Kidney epithelial cell (primary cell): Measurements from ENCODE around the gene DSCAML1. TPM values are rescaled to one million over a fixed set of nuclear protein-coding genes. Genes with fewer than 3 reads are reported as not detected.

Source experiments
- DNase-seq: peaks from one replicate; pipeline ENCODE4 v3.0.0-alpha.2; 2010; ENCODE audit warnings: low read depth
- H3K27me3 ChIP-seq: 2 replicates; pipeline ENCODE4 v1.6.0; 2011; ENCODE audit warnings: low read length; ENCODE audit not compliant: control insufficient read depth, insufficient read depth
- H3K36me3 ChIP-seq: 2 replicates; pipeline ENCODE4 v1.5.1; 2011; ENCODE audit warnings: low read length; ENCODE audit not compliant: control insufficient read depth, insufficient read depth
- H3K4me3 ChIP-seq: 2 replicates; pipeline ENCODE4 v1.5.1; 2011; ENCODE audit warnings: low read depth, mild to moderate bottlenecking, control low read depth, low read length
- CTCF ChIP-seq: IDR thresholded peaks from 2 replicates; pipeline ENCODE4 v1.5.1; 2011; ENCODE audit warnings: mild to moderate bottlenecking, moderate library complexity, low read length, control low read depth, inconsistent platforms; ENCODE audit not compliant: insufficient read depth, poor library complexity, severe bottlenecking
- total RNA-seq: library from RNA; depleted of rRNA; stranded (reverse); fragments of >200 nt; gene quantifications from 2 replicates; pipeline ENCODE4 v1.2.3, GENCODE V29; 2015

DSCAML1 gene
- total RNA-seq, 1 donor from 2014 or later: 3.1 TPM

- no peak for DNase-seq
- TF ChIP-seq CTCF: no peak
- Histone ChIP-seq H3K27me3 (peaks cover 17% of the 10 kb centered on the region), H3K36me3 (no peaks in the 10 kb centered on the region), H3K4me3 (no peak overlapping the region)
Measured at GRCh38 chr11:117601006-117601708, 195.9 kb downstream of the DSCAML1 start.

- Histone ChIP-seq H3K36me3 (no peaks in the 10 kb centered on the region), H3K4me3 (no peak overlapping the region), H3K27me3 (peaks cover 17% of the 10 kb centered on the region)
- no peak for TF ChIP-seq CTCF
- DNase-seq: no peak
Measured at GRCh38 chr11:117600234-117600783, 196.7 kb downstream of the DSCAML1 start.

- DNase-seq: no peak
- Histone ChIP-seq H3K27me3 (peaks cover 17% of the 10 kb centered on the region), H3K36me3 (no peaks in the 10 kb centered on the region), H3K4me3 (no peak overlapping the region)
- TF ChIP-seq CTCF: no peak
Measured at GRCh38 chr11:117597071-117597470, 199.9 kb downstream of the DSCAML1 start.

- DNase-seq: no peak
- H3K4me3 ChIP-seq: no peak overlapping the region
- H3K27me3 ChIP-seq: peaks cover 24% of the 10 kb centered on the region
- TF ChIP-seq CTCF: no peak
- H3K36me3 ChIP-seq: no peaks in the 10 kb centered on the region
Measured at GRCh38 chr11:117595440-117595839, 201.6 kb downstream of the DSCAML1 start.

GRCh38 chr11:117594721-117595120 is 202.3 kb downstream of the DSCAML1 start:
- Histone ChIP-seq H3K27me3 (peaks cover 19% of the 10 kb centered on the region), H3K36me3 (no peaks in the 10 kb centered on the region), H3K4me3 (no peak overlapping the region)
- DNase-seq: no peak
- no peak for TF ChIP-seq CTCF

GRCh38 chr11:117593065-117593464 is 204.0 kb downstream of the DSCAML1 start:
- H3K27me3 ChIP-seq: peaks cover 17% of the 10 kb centered on the region
- no peaks in the 10 kb centered on the region for H3K36me3 ChIP-seq
- no peak for TF ChIP-seq CTCF
- DNase-seq: no peak
- no peak overlapping the region for H3K4me3 ChIP-seq
